ENCODE results near the gene ZNF10.

GRCh38 chr12:133105620-133106019 lies 24.8 kb upstream of the ZNF10 start:
- TF ChIP-seq, protein P1, sequence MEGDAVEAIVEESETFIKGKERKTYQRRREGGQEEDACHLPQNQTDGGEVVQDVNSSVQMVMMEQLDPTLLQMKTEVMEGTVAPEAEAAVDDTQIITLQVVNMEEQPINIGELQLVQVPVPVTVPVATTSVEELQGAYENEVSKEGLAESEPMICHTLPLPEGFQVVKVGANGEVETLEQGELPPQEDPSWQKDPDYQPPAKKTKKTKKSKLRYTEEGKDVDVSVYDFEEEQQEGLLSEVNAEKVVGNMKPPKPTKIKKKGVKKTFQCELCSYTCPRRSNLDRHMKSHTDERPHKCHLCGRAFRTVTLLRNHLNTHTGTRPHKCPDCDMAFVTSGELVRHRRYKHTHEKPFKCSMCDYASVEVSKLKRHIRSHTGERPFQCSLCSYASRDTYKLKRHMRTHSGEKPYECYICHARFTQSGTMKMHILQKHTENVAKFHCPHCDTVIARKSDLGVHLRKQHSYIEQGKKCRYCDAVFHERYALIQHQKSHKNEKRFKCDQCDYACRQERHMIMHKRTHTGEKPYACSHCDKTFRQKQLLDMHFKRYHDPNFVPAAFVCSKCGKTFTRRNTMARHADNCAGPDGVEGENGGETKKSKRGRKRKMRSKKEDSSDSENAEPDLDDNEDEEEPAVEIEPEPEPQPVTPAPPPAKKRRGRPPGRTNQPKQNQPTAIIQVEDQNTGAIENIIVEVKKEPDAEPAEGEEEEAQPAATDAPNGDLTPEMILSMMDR (IDR thresholded peaks at IDR 0.05), result no peak
- no peak for TF ChIP-seq POLR2A (IDR thresholded peaks at IDR 0.05)

All from Peyer's patch (tissue), 4 donors.